ENCODE results near the gene SLC25A48.

SLC25A48 gene

GRCh38 chr5:135822959-135823358 is 11.5 kb upstream of the SLC25A48 start:
- Histone ChIP-seq H3K4me3 (ENCODE audit: low read depth, low read length) (no peak overlapping the region), H3K79me2 (ENCODE audit: control insufficient read depth, insufficient read depth, low read length, unreplicated experiment) (no peaks in the 10 kb centered on the region), H2AFZ (ENCODE audit: low read length, unreplicated experiment) (no peak overlapping the region), H3K27me3 (ENCODE audit: insufficient read depth, low read length) (peaks cover 42% of the 10 kb centered on the region), H3K27ac (ENCODE audit: low read depth, low read length) (no peak overlapping the region), H3K4me1 (ENCODE audit: control insufficient read depth, insufficient read depth, low read length, unreplicated experiment) (no peaks in the 10 kb centered on the region), H3K36me3 (ENCODE audit: insufficient read depth, low read length) (no peaks in the 10 kb centered on the region)

GRCh38 chr5:135823881-135824280 is 10.6 kb upstream of the SLC25A48 start:
- Histone ChIP-seq H3K36me3 (ENCODE audit: insufficient read depth, low read length) (no peaks in the 10 kb centered on the region), H3K27me3 (ENCODE audit: insufficient read depth, low read length) (peaks cover 42% of the 10 kb centered on the region), H3K79me2 (ENCODE audit: control insufficient read depth, insufficient read depth, low read length, unreplicated experiment) (no peaks in the 10 kb centered on the region), H2AFZ (ENCODE audit: low read length, unreplicated experiment) (no peak overlapping the region), H3K27ac (ENCODE audit: low read depth, low read length) (no peak overlapping the region), H3K4me1 (ENCODE audit: control insufficient read depth, insufficient read depth, low read length, unreplicated experiment) (no peaks in the 10 kb centered on the region), H3K4me3 (ENCODE audit: low read depth, low read length) (no peak overlapping the region)

- no peaks in the 10 kb centered on the region for H3K36me3 ChIP-seq (ENCODE audit: insufficient read depth, low read length)
Observed at GRCh38 chr5:135824541-135825041, 9.9 kb upstream of the SLC25A48 start.

GRCh38 chr5:135825373-135826220 is 8.9 kb upstream of the SLC25A48 start:
- H3K27ac ChIP-seq (ENCODE audit: low read depth, low read length) = no peak overlapping the region
- no peak overlapping the region for H2AFZ ChIP-seq (ENCODE audit: low read length, unreplicated experiment)
- H3K36me3 ChIP-seq (ENCODE audit: insufficient read depth, low read length) = no peaks in the 10 kb centered on the region
- H3K4me1 ChIP-seq (ENCODE audit: control insufficient read depth, insufficient read depth, low read length, unreplicated experiment) = no peaks in the 10 kb centered on the region
- no peak overlapping the region for H3K4me3 ChIP-seq (ENCODE audit: low read depth, low read length)
- H3K27me3 ChIP-seq (ENCODE audit: insufficient read depth, low read length) = peaks cover 36% of the 10 kb centered on the region
- H3K79me2 ChIP-seq (ENCODE audit: control insufficient read depth, insufficient read depth, low read length, unreplicated experiment) = no peaks in the 10 kb centered on the region

More at GRCh38 chr5:135824541-135825041, 9.9 kb upstream of the SLC25A48 start:
- Histone ChIP-seq H3K4me3 (ENCODE audit: low read depth, low read length) (no peak overlapping the region), H3K4me1 (ENCODE audit: control insufficient read depth, insufficient read depth, low read length, unreplicated experiment) (no peaks in the 10 kb centered on the region), H3K27me3 (ENCODE audit: insufficient read depth, low read length) (peaks cover 40% of the 10 kb centered on the region), H2AFZ (ENCODE audit: low read length, unreplicated experiment) (no peak overlapping the region), H3K27ac (ENCODE audit: low read depth, low read length) (no peak overlapping the region), H3K79me2 (ENCODE audit: control insufficient read depth, insufficient read depth, low read length, unreplicated experiment) (no peaks in the 10 kb centered on the region)

GRCh38 chr5:135826221-135826525 is 8.3 kb upstream of the SLC25A48 start:
- Histone ChIP-seq H3K4me1 (ENCODE audit: control insufficient read depth, insufficient read depth, low read length, unreplicated experiment) (no peaks in the 10 kb centered on the region), H3K79me2 (ENCODE audit: control insufficient read depth, insufficient read depth, low read length, unreplicated experiment) (no peaks in the 10 kb centered on the region), H3K4me3 (ENCODE audit: low read depth, low read length) (no peak overlapping the region), H3K27me3 (ENCODE audit: insufficient read depth, low read length) (peaks cover 38% of the 10 kb centered on the region), H3K36me3 (ENCODE audit: insufficient read depth, low read length) (no peaks in the 10 kb centered on the region), H3K27ac (ENCODE audit: low read depth, low read length) (no peak overlapping the region), H2AFZ (ENCODE audit: low read length, unreplicated experiment) (no peak overlapping the region)

- no peaks in the 10 kb centered on the region for H3K79me2 ChIP-seq (ENCODE audit: control insufficient read depth, insufficient read depth, low read length, unreplicated experiment)
- no peaks in the 10 kb centered on the region for H3K4me1 ChIP-seq (ENCODE audit: control insufficient read depth, insufficient read depth, low read length, unreplicated experiment)
- no peak overlapping the region for H3K27ac ChIP-seq (ENCODE audit: low read depth, low read length)
- no peak overlapping the region for H2AFZ ChIP-seq (ENCODE audit: low read length, unreplicated experiment)
- H3K36me3 ChIP-seq (ENCODE audit: insufficient read depth, low read length) = no peaks in the 10 kb centered on the region
- peaks cover 46% of the 10 kb centered on the region for H3K27me3 ChIP-seq (ENCODE audit: insufficient read depth, low read length)
- no peak overlapping the region for H3K4me3 ChIP-seq (ENCODE audit: low read depth, low read length)
Observed at GRCh38 chr5:135826994-135827671, 7.3 kb upstream of the SLC25A48 start.

- peaks cover 56% of the 10 kb centered on the region for H3K27me3 ChIP-seq (ENCODE audit: insufficient read depth, low read length)
- no peak overlapping the region for H3K27ac ChIP-seq (ENCODE audit: low read depth, low read length)
- no peaks in the 10 kb centered on the region for H3K36me3 ChIP-seq (ENCODE audit: insufficient read depth, low read length)
Observed at GRCh38 chr5:135827965-135828781, 6.3 kb upstream of the SLC25A48 start.

GRCh38 chr5:135828782-135829127 is 5.7 kb upstream of the SLC25A48 start:
- H3K36me3 ChIP-seq (ENCODE audit: insufficient read depth, low read length) = no peaks in the 10 kb centered on the region
- peaks cover 60% of the 10 kb centered on the region for H3K27me3 ChIP-seq (ENCODE audit: insufficient read depth, low read length)
- H3K27ac ChIP-seq (ENCODE audit: low read depth, low read length) = no peak overlapping the region
- H3K4me1 ChIP-seq (ENCODE audit: control insufficient read depth, insufficient read depth, low read length, unreplicated experiment) = no peaks in the 10 kb centered on the region
- H3K4me3 ChIP-seq (ENCODE audit: low read depth, low read length) = no peak overlapping the region
- no peaks in the 10 kb centered on the region for H3K79me2 ChIP-seq (ENCODE audit: control insufficient read depth, insufficient read depth, low read length, unreplicated experiment)
- no peak overlapping the region for H2AFZ ChIP-seq (ENCODE audit: low read length, unreplicated experiment)

More at GRCh38 chr5:135827965-135828781, 6.3 kb upstream of the SLC25A48 start:
- Histone ChIP-seq H3K4me1 (ENCODE audit: control insufficient read depth, insufficient read depth, low read length, unreplicated experiment) (no peaks in the 10 kb centered on the region), H2AFZ (ENCODE audit: low read length, unreplicated experiment) (no peak overlapping the region), H3K4me3 (ENCODE audit: low read depth, low read length) (no peak overlapping the region), H3K79me2 (ENCODE audit: control insufficient read depth, insufficient read depth, low read length, unreplicated experiment) (no peaks in the 10 kb centered on the region)

- Histone ChIP-seq H3K79me2 (ENCODE audit: control insufficient read depth, insufficient read depth, low read length, unreplicated experiment) (no peaks in the 10 kb centered on the region), H3K27me3 (ENCODE audit: insufficient read depth, low read length) (peaks cover 64% of the 10 kb centered on the region), H3K36me3 (ENCODE audit: insufficient read depth, low read length) (no peaks in the 10 kb centered on the region), H2AFZ (ENCODE audit: low read length, unreplicated experiment) (no peak overlapping the region), H3K27ac (ENCODE audit: low read depth, low read length) (no peak overlapping the region), H3K4me3 (ENCODE audit: low read depth, low read length) (no peak overlapping the region), H3K4me1 (ENCODE audit: control insufficient read depth, insufficient read depth, low read length, unreplicated experiment) (no peaks in the 10 kb centered on the region)
Observed at GRCh38 chr5:135829179-135829578, 5.3 kb upstream of the SLC25A48 start.

- Histone ChIP-seq H3K4me3 (ENCODE audit: low read depth, low read length) (no peak overlapping the region), H2AFZ (ENCODE audit: low read length, unreplicated experiment) (no peak overlapping the region), H3K27me3 (ENCODE audit: insufficient read depth, low read length) (peaks cover 70% of the 10 kb centered on the region), H3K36me3 (ENCODE audit: insufficient read depth, low read length) (no peaks in the 10 kb centered on the region), H3K27ac (ENCODE audit: low read depth, low read length) (no peak overlapping the region), H3K79me2 (ENCODE audit: control insufficient read depth, insufficient read depth, low read length, unreplicated experiment) (no peaks in the 10 kb centered on the region), H3K4me1 (ENCODE audit: control insufficient read depth, insufficient read depth, low read length, unreplicated experiment) (no peaks in the 10 kb centered on the region)
Observed at GRCh38 chr5:135829681-135830383, 4.6 kb upstream of the SLC25A48 start.

Measured in ACC112 (cell line).